HEK293T (cell line): ENCODE measurements around the gene STK17B.

Experiments
- CTCF ChIA-PET: fragments of 350-600 bp; formaldehyde crosslinking; extraction: SDS; loops from one replicate; lab custom pipeline; 2021; ENCODE audit warnings: antibody characterized with exemption, inconsistent platforms; lab: Yijun Ruan, JAX
- POLR2A ChIA-PET: fragments of 350-600 bp; formaldehyde crosslinking; extraction: SDS; loops from one replicate; lab custom pipeline; 2020; ENCODE audit warnings: antibody characterized with exemption, inconsistent platforms; lab: Yijun Ruan, JAX
- DNase-seq: peaks from one replicate; pipeline ENCODE4 v3.0.0; 2012; ENCODE audit warnings: mixed read lengths; ENCODE audit errors: extremely low spot score
- ARNT ChIP-seq: fragments of 450-650 bp; IDR thresholded peaks from 2 replicates; pipeline ENCODE4 v1.6.1; 2017; ENCODE audit warnings: mild to moderate bottlenecking
- BHLHE40 ChIP-seq: fragments of 450-650 bp; IDR thresholded peaks from 2 replicates; pipeline ENCODE4 v1.6.1; 2016; ENCODE audit warnings: mild to moderate bottlenecking, moderate library complexity, borderline replicate concordance
- CTBP1 ChIP-seq: fragments of 450-650 bp; IDR thresholded peaks from 2 replicates; pipeline ENCODE4 v1.6.1; 2016; ENCODE audit warnings: borderline replicate concordance
- ELF4 ChIP-seq: fragments of 450-650 bp; IDR thresholded peaks from 2 replicates; pipeline ENCODE4 v1.6.1; 2017; ENCODE audit warnings: antibody characterized with exemption
- FOXA1 ChIP-seq: fragments of 450-650 bp; IDR thresholded peaks from 2 replicates; pipeline ENCODE4 v1.6.1; 2016; ENCODE audit warnings: mild to moderate bottlenecking
- FOXK2 ChIP-seq: fragments of 450-650 bp; IDR thresholded peaks from 2 replicates; pipeline ENCODE4 v1.6.1; 2016; ENCODE audit warnings: mild to moderate bottlenecking
- FOXM1 ChIP-seq: fragments of 450-650 bp; IDR thresholded peaks from 2 replicates; pipeline ENCODE4 v1.6.1; 2017; ENCODE audit warnings: mild to moderate bottlenecking, borderline replicate concordance
- HDGF ChIP-seq: fragments of 450-650 bp; IDR thresholded peaks from 2 replicates; pipeline ENCODE4 v1.6.1; 2017; ENCODE audit warnings: antibody characterized with exemption, borderline replicate concordance
- L3MBTL2 ChIP-seq: fragments of 450-650 bp; conservative IDR thresholded peaks from 2 replicates; pipeline ENCODE4 v1.6.1; 2016; ENCODE audit warnings: mild to moderate bottlenecking
- LEF1 ChIP-seq: fragments of 450-650 bp; IDR thresholded peaks from 2 replicates; pipeline ENCODE4 v1.6.1; 2017; ENCODE audit warnings: mild to moderate bottlenecking, borderline replicate concordance
- NFRKB ChIP-seq: fragments of 450-650 bp; IDR thresholded peaks from 2 replicates; pipeline ENCODE4 v1.6.1; 2016; ENCODE audit warnings: mild to moderate bottlenecking, moderate library complexity
- PKNOX1 ChIP-seq: fragments of 450-650 bp; IDR thresholded peaks from 2 replicates; pipeline ENCODE4 v1.6.1; 2016
- SP1 ChIP-seq: fragments of 450-650 bp; IDR thresholded peaks from 2 replicates; pipeline ENCODE4 v1.6.1; 2017
- SUZ12 ChIP-seq: fragments of 450-650 bp; IDR thresholded peaks from 2 replicates; pipeline ENCODE4 v1.6.1; 2016; ENCODE audit warnings: mild to moderate bottlenecking
- TARDBP ChIP-seq: fragments of 450-650 bp; IDR thresholded peaks from 2 replicates; pipeline ENCODE4 v1.6.1; 2016
- ZNF384 ChIP-seq: fragments of 450-650 bp; IDR thresholded peaks from 2 replicates; pipeline ENCODE4 v1.6.1; 2016

Gene STK17B

GRCh38 chr2:196201229-196202009, 30.0 kb upstream of the STK17B start:
- POLR2A ChIA-PET, result interaction anchor here (0.7 kb wide), 1 partner anchor 57 kb away, joined by 3 read pairs; no protein-coding TSS in a partner anchor
- DNase-seq, result no peak
- no peak for TF ChIP-seq SP1
- no peak for TF ChIP-seq HDGF
- TF ChIP-seq FOXK2, result no peak
- no peak for TF ChIP-seq ELF4
- TF ChIP-seq FOXM1, result no peak
- no peak for TF ChIP-seq PKNOX1
- no peak for TF ChIP-seq SUZ12
- no peak for TF ChIP-seq FOXA1
- TF ChIP-seq CTBP1, result no peak
- no peak for TF ChIP-seq L3MBTL2
- CTCF ChIA-PET, result no interaction called here

DNA sequence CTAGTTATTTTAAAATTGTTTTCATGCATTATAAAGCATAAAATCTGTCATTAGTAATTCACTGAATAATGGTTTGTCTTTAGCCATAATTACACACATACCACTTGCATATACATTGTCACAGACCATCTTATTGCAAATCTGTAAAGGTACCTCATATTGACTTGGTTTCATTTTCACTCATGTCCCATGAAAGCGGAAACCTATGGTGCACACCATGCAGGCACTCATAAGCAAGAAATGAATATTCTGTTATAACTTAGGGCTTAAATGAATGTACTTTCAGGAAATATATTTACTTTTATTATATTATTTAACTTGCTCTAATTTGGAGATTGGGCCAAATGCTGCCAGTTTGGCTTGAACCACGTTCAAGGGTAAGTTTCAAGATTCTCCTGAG, 29.2 kb upstream of the STK17B start:
- ChIA-PET CTCF (no interaction called here), POLR2A (interaction anchor here (0.7 kb wide), 1 partner anchor 57 kb away, joined by 3 read pairs; no protein-coding TSS in a partner anchor)
- TF ChIP-seq PKNOX1 (no peak), SUZ12 (no peak), NFRKB (no peak), HDGF (no peak), FOXA1 (no peak), ELF4 (no peak), FOXM1 (no peak), SP1 (no peak), FOXK2 (no peak), TARDBP (no peak), ZNF384 (no peak)
- DNase-seq, result no peak

DNA sequence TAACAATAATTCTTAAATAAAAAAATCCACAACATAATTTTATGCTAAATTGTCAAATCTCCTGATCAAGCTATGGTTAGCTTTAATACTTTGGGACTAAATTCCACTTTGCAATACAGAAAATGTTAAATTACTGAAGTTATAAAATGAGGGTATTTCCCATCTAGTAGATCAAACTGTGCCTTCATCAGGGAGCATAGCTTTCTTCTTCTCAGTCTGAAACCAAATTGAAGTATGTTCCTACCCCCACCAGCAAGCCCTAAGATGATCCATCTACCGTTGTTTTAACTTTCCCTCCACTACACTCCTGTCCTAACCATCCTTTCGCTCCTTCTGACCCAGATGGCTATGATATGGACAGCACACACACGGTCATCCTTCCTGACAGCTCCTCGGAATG, 24.4 kb upstream of the STK17B start:
- CTCF ChIA-PET, result no interaction called here
- DNase-seq, result no peak
- POLR2A ChIA-PET, result no interaction called here
- no peak for TF ChIP-seq FOXA1
- TF ChIP-seq ELF4, result no peak
- no peak for TF ChIP-seq ARNT
- TF ChIP-seq FOXK2, result no peak

DNA sequence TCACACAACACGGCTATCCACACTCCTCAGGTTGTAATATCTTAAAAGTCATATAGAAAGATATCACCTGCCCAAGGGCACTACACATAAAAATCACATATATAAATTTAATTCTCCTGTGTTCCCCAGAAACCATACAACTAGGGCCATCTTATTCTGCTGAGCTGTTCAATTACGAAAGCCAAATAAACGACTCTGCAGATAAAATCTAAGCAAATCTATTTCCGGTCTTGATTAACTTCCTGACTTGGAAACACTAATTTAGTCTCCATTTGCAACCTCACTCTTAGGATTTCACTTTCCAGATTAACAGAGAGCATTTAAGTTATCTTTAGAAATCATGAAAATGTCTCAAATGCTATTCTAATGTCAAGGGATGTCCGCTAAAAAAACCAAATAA, 23.9 kb upstream of the STK17B start:
- POLR2A ChIA-PET, result no interaction called here
- DNase-seq, result no peak
- TF ChIP-seq SUZ12 (no peak), TARDBP (no peak), FOXM1 (no peak), FOXK2 (no peak), NFRKB (no peak), HDGF (no peak), FOXA1 (no peak), ZNF384 (no peak), BHLHE40 (no peak), PKNOX1 (no peak), LEF1 (no peak), ELF4 (no peak), SP1 (no peak), ARNT (no peak), L3MBTL2 (no peak), CTBP1 (no peak)
- CTCF ChIA-PET, result no interaction called here

- ChIA-PET CTCF (no interaction called here), POLR2A (interaction anchor here (1.8 kb wide), 1 partner anchor 20 kb away, joined by 4 read pairs; the partner anchor contains the start of gene STK17B)
- DNase-seq, result no peak
- no peak for TF ChIP-seq SUZ12
- no peak for TF ChIP-seq ZNF384
- no peak for TF ChIP-seq FOXM1
- TF ChIP-seq SP1, result no peak
- no peak for TF ChIP-seq PKNOX1
- no peak for TF ChIP-seq ELF4
- no peak for TF ChIP-seq NFRKB
- TF ChIP-seq TARDBP, result no peak
- TF ChIP-seq LEF1, result no peak
- TF ChIP-seq L3MBTL2, result no peak
- no peak for TF ChIP-seq FOXA1
- TF ChIP-seq BHLHE40, result no peak
- no peak for TF ChIP-seq CTBP1
- TF ChIP-seq FOXK2, result no peak
- no peak for TF ChIP-seq HDGF
- no peak for TF ChIP-seq ARNT
These were observed 20.2 kb upstream of the STK17B start for GRCh38 chr2:196191541-196191940.
